Calu3 (cell line): ENCODE results near the gene PTCHD1. TPM values are rescaled to one million over a fixed set of nuclear protein-coding genes. Genes with fewer than 3 reads are reported as not detected.

Source experiments
- BruUV-seq: library from RNA; stranded (reverse); fragments of 400-500 nt; replicated peaks from 2 replicates; lab custom pipeline; 2021; lab: Mats Ljungman, UMichigan
- CTCF ChIA-PET: fragments of 300-600 bp; sonication (Branson Sonifier 250); formaldehyde crosslinking; loops from one replicate; lab custom pipeline; 2022; ENCODE audit warnings: antibody characterized with exemption; lab: Charles Lee
- DNase-seq: peaks from one replicate; pipeline ENCODE4 v3.0.0; 2022
- H3K27ac Mint-ChIP-seq: one replicate; pipeline ENCODE4 v1.8.0; 2022; ENCODE audit warnings: mixed read lengths; ENCODE audit not compliant: unreplicated experiment
- H3K27me3 Mint-ChIP-seq: one replicate; pipeline ENCODE4 v1.8.0; 2022; ENCODE audit warnings: mixed read lengths; ENCODE audit not compliant: unreplicated experiment
- H3K36me3 Mint-ChIP-seq: one replicate; pipeline ENCODE4 v1.8.0; 2022; ENCODE audit warnings: mild to moderate bottlenecking, moderate library complexity, mixed read lengths; ENCODE audit not compliant: insufficient read depth, unreplicated experiment
- H3K4me1 Mint-ChIP-seq: one replicate; pipeline ENCODE4 v1.8.0; 2022; ENCODE audit warnings: mild to moderate bottlenecking, low read depth, mixed read lengths; ENCODE audit not compliant: unreplicated experiment
- H3K4me3 Mint-ChIP-seq: one replicate; pipeline ENCODE4 v1.8.0; 2022; ENCODE audit warnings: mild to moderate bottlenecking, low read depth, moderate library complexity, mixed read lengths; ENCODE audit not compliant: unreplicated experiment
- H3K9me3 Mint-ChIP-seq: one replicate; pipeline ENCODE4 v1.8.0; 2022; ENCODE audit warnings: low read depth, mixed read lengths; ENCODE audit not compliant: unreplicated experiment
- CTCF ChIP-seq: fragments of 200-600 bp; IDR thresholded peaks from one replicate; pipeline ENCODE4 v1.8.0; 2022; ENCODE audit warnings: antibody characterized with exemption; ENCODE audit not compliant: unreplicated experiment
- intact Hi-C: fragments of 100-400 bp; cut with micrococcal nuclease; formaldehyde crosslinking; loops from one replicate; pipeline ENCODE4 v1.10.0; 2022; ENCODE audit not compliant: unreplicated experiment
- total RNA-seq: library from RNA; stranded (reverse); gene quantifications from 2 replicates; pipeline ENCODE4 v1.2.3, GENCODE V29; 2022

The PTCHD1 gene
- total RNA-seq, 1 experiment from 2014 or later, result not detected

- intact Hi-C loops, result no loop called here
- Mint-ChIP-seq H3K27me3 (peaks cover 46% of the 10 kb centered on the region), H3K36me3 (no peaks in the 10 kb centered on the region), H3K4me3 (no peak overlapping the region), H3K4me1 (no peaks in the 10 kb centered on the region), H3K9me3 (no peaks in the 10 kb centered on the region), H3K27ac (no peak overlapping the region)
- peak; percentile 52 for DNase-seq
- no TSS peak for BruUV-seq
- CTCF ChIA-PET, result interaction anchor here (0.6 to 1.0 kb wide), 4 partner anchors 36 to 801 kb away, joined by 3 to 6 read pairs (median 4); no protein-coding TSS in a partner anchor
- TF ChIP-seq CTCF, result peak; percentile 71
These were observed 16.6 kb upstream of the PTCHD1 start for GRCh38 chrX:23317799-23318724.

- intact Hi-C loops, result no loop called here
- H3K27me3 Mint-ChIP-seq, result peaks cover 81% of the 10 kb centered on the region
These were observed 7.5 kb upstream of the PTCHD1 start for GRCh38 chrX:23327104-23327503.

GRCh38 chrX:23331701-23332100, 2.9 kb upstream of the PTCHD1 start:
- H3K36me3 Mint-ChIP-seq, result peaks cover 9% of the 10 kb centered on the region
- no peak for DNase-seq
- CTCF ChIA-PET, result no interaction called here
- no TSS peak for BruUV-seq
- peaks cover 92% of the 10 kb centered on the region for H3K27me3 Mint-ChIP-seq
- no peak overlapping the region for H3K27ac Mint-ChIP-seq
- H3K4me1 Mint-ChIP-seq, result peaks cover 12% of the 10 kb centered on the region
- intact Hi-C loops, result no loop called here
- no peak overlapping the region for H3K4me3 Mint-ChIP-seq
- H3K9me3 Mint-ChIP-seq, result no peaks in the 10 kb centered on the region
- TF ChIP-seq CTCF, result no peak

More at GRCh38 chrX:23327104-23327503, 7.5 kb upstream of the PTCHD1 start:
- no peaks in the 10 kb centered on the region for H3K36me3 Mint-ChIP-seq
- no TSS peak for BruUV-seq
- H3K9me3 Mint-ChIP-seq, result no peaks in the 10 kb centered on the region
- no peak for DNase-seq
- CTCF ChIA-PET, result no interaction called here
- no peak overlapping the region for H3K27ac Mint-ChIP-seq
- no peak overlapping the region for H3K4me3 Mint-ChIP-seq
- H3K4me1 Mint-ChIP-seq, result peaks cover 2% of the 10 kb centered on the region
- no peak for TF ChIP-seq CTCF

GRCh38 chrX:23332101-23332887, 2.4 kb upstream of the PTCHD1 start:
- TF ChIP-seq CTCF, result no peak
- Mint-ChIP-seq H3K4me1 (peaks cover 12% of the 10 kb centered on the region), H3K4me3 (peak overlapping the region; percentile 64), H3K27me3 (peaks cover 96% of the 10 kb centered on the region), H3K9me3 (no peaks in the 10 kb centered on the region), H3K36me3 (peaks cover 9% of the 10 kb centered on the region), H3K27ac (no peak overlapping the region)
- CTCF ChIA-PET, result no interaction called here
- DNase-seq, result no peak
- intact Hi-C loops, result no loop called here
- no TSS peak for BruUV-seq
